Measurements from ENCODE around the gene ATP4A.
"Not testable (repeated sequence)": the region's sequence is repeated elsewhere in the genome, so short reads cannot be mapped to it uniquely, and the experiment has no call there.

The ATP4A gene
- 0 to 2.0 (median 0) reads per million in 17 experiments for total RNA-seq

- DNase-seq = no peak
Measured at GRCh38 chr19:35563207-35563829, at the start of gene ATP4A. TSS of gene ATP4A (minus strand) at chr19:35563658. CDS start at chr19:35563629, 29 bp downstream.

DNA sequence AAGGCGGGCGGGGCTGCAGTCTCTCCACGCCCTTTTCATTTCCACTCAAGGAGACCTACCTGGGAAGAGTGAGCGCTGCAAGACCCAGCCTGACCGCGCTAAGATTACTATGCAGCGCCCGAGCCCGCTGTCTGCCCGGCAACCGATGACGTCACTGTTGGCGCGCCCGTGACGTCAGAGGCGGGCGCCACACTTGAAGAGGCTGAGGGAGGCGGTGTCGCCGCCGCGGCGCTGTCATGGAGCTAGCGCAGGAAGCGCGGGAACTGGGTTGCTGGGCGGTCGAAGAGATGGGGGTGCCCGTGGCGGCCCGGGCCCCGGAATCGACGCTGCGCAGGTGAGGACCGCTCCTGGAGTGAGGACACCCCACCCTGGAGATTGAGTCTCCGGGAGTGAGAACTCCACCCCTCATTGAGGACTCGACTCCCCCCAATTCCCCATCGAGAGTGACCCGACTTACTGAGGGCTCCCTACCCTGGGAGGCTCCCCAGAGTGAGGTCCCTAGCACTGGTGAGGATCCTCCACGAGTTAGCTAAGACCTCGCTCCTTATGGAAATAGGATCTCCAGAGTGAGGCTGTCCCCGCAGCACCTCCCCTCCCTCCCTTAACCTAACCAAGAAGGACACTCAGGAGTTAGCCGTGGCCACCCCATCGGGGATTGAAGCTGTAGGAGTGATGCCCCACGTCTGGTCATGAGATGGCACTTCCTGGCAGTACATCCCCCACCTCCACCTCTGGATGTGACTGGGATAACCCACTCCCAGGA lies 49.3 kb upstream of the ATP4A start, which contains the start of gene HAUS5:
Gene HAUS5 (plus strand): TSS at position 177 of the 763 bp plus-strand sequence. CDS start 60 bp downstream, at position 237.
- DNase-seq = peak; percentile 95 to 97 (median 97)

DNA sequence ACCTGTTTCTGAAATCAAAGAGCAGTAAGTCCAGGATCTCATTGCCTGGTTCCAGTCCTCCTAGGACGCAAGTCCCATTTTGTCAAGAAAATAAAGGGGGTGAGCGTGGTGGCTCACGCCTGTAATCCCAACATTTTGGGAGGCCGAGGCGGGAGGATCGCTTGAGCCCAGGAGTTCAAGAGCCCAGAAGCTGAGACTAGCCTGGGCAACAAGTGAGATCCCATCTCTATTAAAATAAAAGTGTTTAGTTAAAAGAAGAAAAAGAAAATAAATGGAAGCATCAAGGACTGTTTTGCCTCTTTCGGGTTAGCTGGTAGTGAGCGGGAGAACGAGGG lies 48.7 kb upstream of the ATP4A start:
- no peak for DNase-seq

GRCh38 chr19:35609851-35610353 lies 46.4 kb upstream of the ATP4A start:
- peak in 2 of 4 experiments; percentile 21 to 28 for DNase-seq

DNA sequence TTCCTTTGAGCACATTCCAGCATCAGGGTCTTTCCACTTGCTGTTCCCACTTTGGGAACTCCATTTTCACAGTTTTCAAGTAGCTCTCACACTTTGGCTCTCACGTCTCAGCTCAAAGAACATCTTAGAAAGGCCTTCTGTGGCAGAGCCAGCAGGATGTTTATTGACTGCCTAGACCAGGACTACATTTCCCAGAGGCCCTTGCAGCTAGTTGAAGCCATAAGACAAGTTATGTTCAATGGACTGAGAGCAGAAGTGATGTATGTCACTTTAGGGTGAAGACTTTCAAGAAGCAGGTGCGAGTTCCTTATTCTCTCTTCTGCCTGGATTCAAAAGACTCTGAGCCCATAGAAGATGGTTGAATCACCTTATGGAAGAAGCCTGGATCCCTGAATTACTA lies 44.8 kb upstream of the ATP4A start:
- DNase-seq = no peak

DNA sequence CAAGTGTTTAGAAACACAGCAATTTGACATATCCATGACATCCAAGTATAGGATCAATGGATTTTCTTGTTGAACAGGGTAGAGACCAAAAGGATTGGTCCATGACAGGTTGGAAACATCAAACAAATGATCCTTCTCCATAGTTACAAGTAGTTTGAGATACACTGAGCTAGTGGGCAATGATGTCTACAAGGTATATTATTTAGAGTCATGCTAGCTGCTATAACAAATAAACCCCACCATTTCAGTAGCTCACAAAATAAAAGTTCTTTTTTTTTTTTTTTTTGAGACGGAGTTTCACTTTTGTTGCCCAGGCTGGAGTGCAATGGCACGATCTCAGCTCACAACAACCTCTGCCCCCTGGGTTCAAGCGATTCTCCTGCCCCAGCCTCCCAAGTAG lies 44.2 kb upstream of the ATP4A start:
- no peak for DNase-seq

DNA sequence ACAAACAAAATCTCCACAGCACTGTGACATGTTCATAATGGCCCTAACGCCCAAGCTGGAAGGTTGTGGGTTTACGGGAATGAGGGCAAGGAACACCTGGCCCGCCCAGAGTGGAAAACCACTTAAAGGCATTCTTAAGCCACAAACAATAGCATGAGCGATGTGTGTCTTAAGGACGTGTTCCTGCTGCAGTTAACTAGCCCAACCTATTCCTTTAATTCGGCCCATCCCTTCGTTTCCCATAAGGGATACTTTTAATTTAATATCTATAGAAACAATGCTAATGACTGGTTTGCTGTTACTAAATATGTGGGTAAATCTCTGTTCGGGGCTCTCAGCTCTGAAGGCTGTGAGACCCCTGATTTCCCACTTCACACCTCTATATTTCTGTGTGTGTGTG lies 43.7 kb upstream of the ATP4A start:
- not testable (repeated sequence) for DNase-seq

GRCh38 chr19:35604436-35604835 lies 41.0 kb upstream of the ATP4A start:
- DNase-seq = not testable (repeated sequence)

DNA sequence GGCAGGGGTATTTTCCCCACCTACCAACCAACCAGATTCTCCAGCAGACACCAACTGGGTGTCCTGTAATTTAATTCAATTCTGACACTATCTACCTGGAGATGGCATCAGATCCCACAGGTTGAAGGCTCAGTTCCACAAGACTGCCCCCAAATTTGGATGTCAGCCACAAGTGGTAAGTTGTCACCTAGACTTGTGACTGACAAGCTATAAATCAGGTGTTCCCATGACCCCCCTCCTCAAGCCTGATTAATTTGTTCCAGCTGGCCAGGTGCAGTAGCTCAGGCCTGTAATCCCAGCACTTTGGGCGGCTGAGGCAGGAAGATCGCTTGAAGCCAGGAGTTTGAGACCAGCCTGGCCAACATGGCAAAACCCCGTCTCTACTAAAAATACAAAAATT lies 38.5 kb upstream of the ATP4A start:
- no peak for DNase-seq

DNA sequence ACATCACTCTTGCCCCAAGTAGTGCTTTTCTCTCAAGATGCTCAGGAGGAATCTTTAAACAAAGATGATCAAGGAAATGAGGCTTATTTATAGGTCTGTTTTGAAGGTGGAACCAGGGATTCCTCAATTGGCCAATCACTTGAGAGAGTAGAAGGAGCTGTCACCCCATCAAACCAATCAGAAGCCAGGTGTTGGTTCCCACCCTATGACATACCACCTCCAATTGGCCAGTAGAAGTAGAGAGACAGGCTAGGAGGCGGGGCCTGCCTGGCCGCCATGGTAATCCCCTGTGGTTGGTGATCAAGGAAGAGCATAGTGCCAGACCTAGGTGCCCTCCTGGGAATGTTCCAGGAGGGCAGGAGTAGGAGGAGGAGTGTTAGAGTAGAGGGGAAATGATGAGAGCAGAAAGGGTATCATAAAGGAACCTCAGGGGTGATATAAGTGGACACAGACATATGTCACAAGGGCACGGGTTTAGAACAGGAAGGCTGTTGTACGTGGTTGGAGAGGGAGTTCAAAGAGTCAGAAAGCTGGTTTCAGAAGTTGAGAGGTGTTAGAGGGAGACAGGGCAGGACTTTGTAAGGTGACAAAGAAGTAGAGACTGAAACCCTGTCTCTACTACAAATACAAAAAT lies 33.0 kb upstream of the ATP4A start:
- DNase-seq = peak in 1 of 4 experiments; percentile 22

GRCh38 chr19:35595928-35596327 lies 32.5 kb upstream of the ATP4A start:
- DNase-seq = no peak

GRCh38 chr19:35595026-35595425 lies 31.6 kb upstream of the ATP4A start:
- not testable (repeated sequence) for DNase-seq

GRCh38 chr19:35592226-35592625 lies 28.8 kb upstream of the ATP4A start:
- DNase-seq = peak; percentile 29 to 60 (median 54)

GRCh38 chr19:35590875-35591274 lies 27.4 kb upstream of the ATP4A start:
- DNase-seq = no peak

DNA sequence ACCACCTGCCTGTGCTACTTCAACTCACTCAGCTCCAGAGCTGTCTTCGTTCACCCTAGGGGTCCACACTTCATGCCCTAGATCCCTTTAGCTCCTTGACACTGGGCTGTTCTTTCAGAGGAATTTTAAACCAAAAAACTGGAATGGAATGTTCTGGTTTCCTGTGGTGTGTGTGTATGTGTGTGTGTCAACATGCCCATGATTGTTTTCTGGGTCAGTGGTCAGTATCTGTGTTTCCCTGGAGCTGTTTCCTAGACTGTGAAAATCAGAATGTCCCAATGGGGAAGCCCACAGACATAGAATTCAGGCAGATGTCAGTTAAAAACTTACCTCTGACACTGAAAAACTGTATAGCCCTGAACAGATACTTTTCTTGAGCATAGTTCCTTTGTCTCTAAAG lies 23.9 kb upstream of the ATP4A start:
- no peak for DNase-seq

GRCh38 chr19:35585848-35586247 lies 22.4 kb upstream of the ATP4A start, which contains the start of gene PMIS2:
TSS of gene PMIS2 (plus strand) at chr19:35586173. CDS start at chr19:35586260, 87 bp downstream.
- peak in 1 of 4 experiments; percentile 5 for DNase-seq

DNA sequence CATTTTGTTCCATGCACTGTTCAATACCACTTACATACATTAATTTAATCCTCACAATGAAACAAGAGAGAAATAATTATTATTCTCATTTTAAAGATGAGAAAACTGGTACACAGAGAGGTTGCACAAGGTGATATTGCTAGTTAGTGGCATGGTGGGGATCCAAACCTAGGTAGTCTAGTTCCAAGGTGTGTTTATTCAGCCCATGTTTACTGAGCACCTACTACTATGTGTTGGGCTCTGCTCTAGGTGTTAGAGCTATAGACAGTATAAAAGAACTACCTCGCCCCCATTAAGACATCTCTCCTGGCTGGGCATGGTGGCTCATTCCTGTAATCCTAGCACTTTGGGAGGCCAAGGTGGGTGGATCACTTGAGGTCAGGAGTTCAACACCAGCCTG lies 19.3 kb upstream of the ATP4A start:
- DNase-seq = no peak

DNA sequence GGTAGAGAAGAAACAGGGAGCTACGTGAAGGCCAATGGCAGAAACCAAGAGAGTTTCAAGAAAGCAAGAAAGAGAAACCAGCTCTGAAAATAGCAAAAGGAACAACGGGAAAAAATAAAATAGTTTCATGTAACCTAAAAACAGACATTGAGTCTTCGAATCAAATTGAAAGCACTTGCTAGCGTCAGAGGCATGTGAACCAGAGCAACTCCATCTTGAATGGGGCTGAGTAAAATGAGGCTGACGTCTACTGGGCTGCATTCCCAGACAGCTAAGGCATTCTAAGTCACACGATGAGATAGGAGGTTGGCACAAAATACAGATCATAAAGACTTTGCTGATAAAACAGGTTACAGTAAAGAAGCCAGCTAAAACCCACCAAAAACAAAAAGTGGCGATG lies 15.2 kb upstream of the ATP4A start:
- DNase-seq = no peak

DNA sequence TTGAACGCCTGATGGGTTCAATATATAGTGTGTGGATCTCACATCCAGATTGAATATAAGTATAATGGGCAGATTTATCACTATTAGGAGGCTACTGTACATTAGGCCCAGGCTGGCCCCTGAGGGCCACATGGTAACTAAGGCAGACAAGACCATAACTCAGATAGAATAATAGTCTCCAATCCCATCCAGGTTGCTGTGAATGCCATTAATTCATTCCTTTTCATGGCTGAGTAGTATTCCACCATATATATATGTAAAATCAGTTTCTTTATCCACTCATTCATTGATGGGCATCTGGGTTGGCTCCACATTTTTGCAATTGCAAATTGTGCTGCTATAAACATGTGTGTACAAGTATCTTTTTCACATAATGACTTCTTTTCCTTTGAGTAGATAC lies 14.5 kb upstream of the ATP4A start:
- no peak for DNase-seq

DNA sequence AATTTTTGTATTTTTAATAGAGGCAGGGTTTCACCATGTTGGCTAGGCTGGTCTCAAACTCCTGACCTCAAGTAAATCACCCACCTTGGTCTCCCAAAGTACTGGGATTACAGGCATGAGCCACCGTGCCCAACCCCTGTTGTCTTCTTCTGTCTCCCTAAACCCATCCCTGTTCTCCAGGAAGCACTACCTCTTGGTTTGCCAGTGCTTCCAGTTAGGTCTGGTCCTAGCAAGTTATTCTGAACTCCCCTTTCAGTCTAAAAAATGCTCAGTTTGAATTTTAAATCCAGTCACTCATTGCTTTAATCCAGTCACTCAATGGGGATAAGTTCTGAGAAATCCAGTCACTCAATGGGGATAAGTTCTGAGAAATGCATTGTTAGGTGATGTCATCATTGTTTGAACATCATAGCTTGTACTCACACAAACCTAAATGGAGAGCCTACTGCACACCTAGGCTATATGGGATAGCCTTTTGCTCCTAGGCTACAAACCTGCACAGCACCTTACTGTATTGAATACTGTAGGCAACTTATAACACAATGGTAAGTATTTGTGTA lies 8.0 kb upstream of the ATP4A start:
- no peak for DNase-seq

DNA sequence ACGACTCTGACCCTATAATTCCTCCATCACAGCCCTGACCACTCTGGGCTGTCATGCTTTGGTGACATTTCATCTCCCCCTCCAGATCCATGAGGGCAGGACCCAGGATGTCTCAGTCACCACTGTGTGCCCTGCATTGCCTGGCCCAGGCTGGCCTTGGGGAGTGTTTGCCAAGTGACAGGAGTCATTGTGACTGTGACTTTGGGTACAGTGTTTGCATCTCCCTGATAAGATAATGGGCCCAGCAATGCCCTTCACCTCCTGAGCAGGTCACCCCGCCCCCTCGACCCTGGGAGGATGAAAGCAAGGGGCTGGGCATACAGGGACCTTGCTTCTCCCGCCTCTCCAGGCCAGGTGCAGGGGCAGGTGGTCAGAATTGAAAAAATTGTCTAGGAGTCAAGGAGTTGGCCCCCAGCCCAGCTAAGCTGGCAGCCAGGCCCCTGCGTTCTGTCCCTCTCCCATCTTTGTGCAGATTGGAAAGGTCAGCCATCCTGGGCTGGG lies 5.9 kb upstream of the ATP4A start:
- DNase-seq = no peak

DNA sequence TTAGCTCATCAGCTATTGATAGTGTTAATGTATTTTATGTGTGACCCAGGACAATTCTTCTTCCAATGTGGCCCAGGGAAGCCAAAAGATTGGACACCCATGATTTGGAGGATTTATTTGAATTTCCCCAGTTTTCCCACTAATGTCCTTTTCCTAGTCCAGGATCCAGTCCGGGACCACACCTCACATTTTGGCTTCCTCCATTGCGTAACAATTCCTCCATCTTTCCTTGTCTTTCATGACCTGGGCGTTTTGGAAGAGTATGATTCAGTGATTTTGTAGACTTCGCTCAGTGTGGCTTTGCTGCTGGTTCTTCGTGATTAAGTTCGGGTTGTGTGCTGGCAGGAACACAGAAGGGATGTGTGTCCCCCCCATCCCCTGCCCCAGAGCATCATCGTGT lies 3.3 kb upstream of the ATP4A start:
- no peak for DNase-seq

Measured in suppressor macrophage (primary cell).